GM23338 (cell line): ENCODE results near the gene KHK. TPM values are rescaled to one million over a fixed set of nuclear protein-coding genes. Genes with fewer than 3 reads are reported as not detected.

Experiments
- ATAC-seq: fragments of 200-7000 bp; cut with Tn5 transposase; 3 replicates; pipeline ENCODE4 v1.9.1; 2020
- DNase-seq: peaks from one replicate; pipeline ENCODE4 v3.0.0-alpha.2; 2015; ENCODE audit warnings: low spot score
- H2AFZ ChIP-seq: fragments of 200-600 bp; sonication (generic); 2 replicates; pipeline ENCODE4 v1.8.0; 2016; ENCODE audit warnings: antibody characterized with exemption, mild to moderate bottlenecking, moderate library complexity
- H3F3A ChIP-seq: fragments of 200-600 bp; sonication (generic); replicated peaks from 2 replicates; pipeline ENCODE4 v1.8.0; 2017; ENCODE audit warnings: antibody characterized with exemption, mixed run types, low read depth
- H3K27ac ChIP-seq: fragments of 200-600 bp; sonication (generic); 2 replicates; pipeline ENCODE4 v1.6.1; 2016; ENCODE audit warnings: low read depth
- H3K27me3 ChIP-seq: fragments of 200-600 bp; sonication (generic); 2 replicates; pipeline ENCODE4 v1.8.0; 2016; ENCODE audit warnings: mild to moderate bottlenecking, mixed run types, moderate library complexity; ENCODE audit not compliant: insufficient read depth
- H3K36me3 ChIP-seq: fragments of 200-600 bp; sonication (generic); 2 replicates; pipeline ENCODE4 v1.8.0; 2016; ENCODE audit warnings: mild to moderate bottlenecking; ENCODE audit not compliant: insufficient read depth
- H3K4me1 ChIP-seq: fragments of 200-600 bp; sonication (generic); 2 replicates; pipeline ENCODE4 v1.8.0; 2016; ENCODE audit warnings: mild to moderate bottlenecking, moderate library complexity; ENCODE audit not compliant: insufficient read depth
- H3K4me2 ChIP-seq: fragments of 200-600 bp; sonication (generic); 2 replicates; pipeline ENCODE4 v1.7.1; 2017; ENCODE audit warnings: mixed run types
- H3K4me3 ChIP-seq: fragments of 200-600 bp; sonication (generic); 2 replicates; pipeline ENCODE4 v1.6.1; 2016; ENCODE audit warnings: mixed run types
- H3K79me2 ChIP-seq: fragments of 200-600 bp; sonication (generic); replicated peaks from 2 replicates; pipeline ENCODE4 v1.8.0; 2017; ENCODE audit warnings: mild to moderate bottlenecking; ENCODE audit not compliant: insufficient read depth
- H3K9me2 ChIP-seq: fragments of 200-600 bp; sonication (generic); 2 replicates; pipeline ENCODE4 v1.8.0; 2017; ENCODE audit not compliant: insufficient read depth
- H4K20me1 ChIP-seq: fragments of 200-600 bp; sonication (generic); replicated peaks from 2 replicates; pipeline ENCODE4 v1.8.0; 2017; ENCODE audit warnings: mild to moderate bottlenecking; ENCODE audit not compliant: insufficient read depth
- H3K27ac Mint-ChIP-seq: 2 replicates; pipeline ENCODE4 v1.8.0; 2020; ENCODE audit warnings: inconsistent platforms, mild to moderate bottlenecking, moderate library complexity, mixed read lengths
- H3K27me3 Mint-ChIP-seq: 3 replicates; pipeline ENCODE4 v1.8.0; 2022; ENCODE audit warnings: low read depth, mild to moderate bottlenecking, moderate library complexity, mixed read lengths, inconsistent platforms; ENCODE audit not compliant: insufficient read depth, poor library complexity
- H3K36me3 Mint-ChIP-seq: 3 replicates; pipeline ENCODE4 v1.8.0; 2021; ENCODE audit warnings: low read depth, mild to moderate bottlenecking, inconsistent platforms, moderate library complexity, mixed read lengths
- H3K4me1 Mint-ChIP-seq: 3 replicates; pipeline ENCODE4 v1.8.0; 2020; ENCODE audit warnings: mild to moderate bottlenecking, inconsistent platforms, mixed read lengths
- H3K4me3 Mint-ChIP-seq: 3 replicates; pipeline ENCODE4 v1.8.0; 2021; ENCODE audit warnings: moderate library complexity, mild to moderate bottlenecking, inconsistent platforms, mixed read lengths
- H3K9me3 Mint-ChIP-seq: 3 replicates; pipeline ENCODE4 v1.8.0; 2020; ENCODE audit warnings: moderate library complexity, mild to moderate bottlenecking, inconsistent platforms, mixed read lengths
- CREB1 ChIP-seq: fragments of 250-450 bp; sonication (Bioruptor Pico); IDR thresholded peaks from 2 replicates; pipeline ENCODE4 v1.5.0; 2020; ENCODE audit warnings: low read depth, mild to moderate bottlenecking, moderate library complexity
- EZH2phosphoT487 ChIP-seq: fragments of 200-600 bp; sonication (generic); IDR thresholded peaks from one replicate; pipeline ENCODE4 v1.8.1; 2018; ENCODE audit warnings: antibody characterized with exemption; ENCODE audit not compliant: unreplicated experiment
- STAT1 ChIP-seq: IDR thresholded peaks from one replicate; pipeline ENCODE4 v1.6.1; 2016; ENCODE audit warnings: antibody characterized with exemption; ENCODE audit not compliant: unreplicated experiment
- ZNF331 ChIP-seq: fragments of 250-450 bp; sonication (Bioruptor Pico); IDR thresholded peaks from 2 replicates; pipeline ENCODE4 v1.5.0; 2020; ENCODE audit warnings: low read depth, mild to moderate bottlenecking, moderate library complexity
- polyA plus RNA-seq: library from polyadenylated mRNA; unstranded; fragments of >200 nt; fragmentation: Nextera tagmentation; extraction: Ambion mirVana; gene quantifications from 2 replicates; pipeline ENCODE4 v1.2.1, GENCODE V29; 2016
- total RNA-seq: library from RNA; depleted of rRNA; stranded (reverse); fragments of >200 nt; shearing (Covaris generic); gene quantifications from 2 replicates; pipeline ENCODE4 v1.2.3, GENCODE V29; 2014
- TF ChIP-seq, protein P1 (sequence below): fragments of 250-450 bp; sonication (Bioruptor Pico); IDR thresholded peaks from 2 replicates; pipeline ENCODE4 v1.5.0; 2020; ENCODE audit warnings: mild to moderate bottlenecking, moderate library complexity

The KHK gene
- total and polyA plus RNA-seq, 2 experiments from 2014 or later, result 9.7 TPM

DNA sequence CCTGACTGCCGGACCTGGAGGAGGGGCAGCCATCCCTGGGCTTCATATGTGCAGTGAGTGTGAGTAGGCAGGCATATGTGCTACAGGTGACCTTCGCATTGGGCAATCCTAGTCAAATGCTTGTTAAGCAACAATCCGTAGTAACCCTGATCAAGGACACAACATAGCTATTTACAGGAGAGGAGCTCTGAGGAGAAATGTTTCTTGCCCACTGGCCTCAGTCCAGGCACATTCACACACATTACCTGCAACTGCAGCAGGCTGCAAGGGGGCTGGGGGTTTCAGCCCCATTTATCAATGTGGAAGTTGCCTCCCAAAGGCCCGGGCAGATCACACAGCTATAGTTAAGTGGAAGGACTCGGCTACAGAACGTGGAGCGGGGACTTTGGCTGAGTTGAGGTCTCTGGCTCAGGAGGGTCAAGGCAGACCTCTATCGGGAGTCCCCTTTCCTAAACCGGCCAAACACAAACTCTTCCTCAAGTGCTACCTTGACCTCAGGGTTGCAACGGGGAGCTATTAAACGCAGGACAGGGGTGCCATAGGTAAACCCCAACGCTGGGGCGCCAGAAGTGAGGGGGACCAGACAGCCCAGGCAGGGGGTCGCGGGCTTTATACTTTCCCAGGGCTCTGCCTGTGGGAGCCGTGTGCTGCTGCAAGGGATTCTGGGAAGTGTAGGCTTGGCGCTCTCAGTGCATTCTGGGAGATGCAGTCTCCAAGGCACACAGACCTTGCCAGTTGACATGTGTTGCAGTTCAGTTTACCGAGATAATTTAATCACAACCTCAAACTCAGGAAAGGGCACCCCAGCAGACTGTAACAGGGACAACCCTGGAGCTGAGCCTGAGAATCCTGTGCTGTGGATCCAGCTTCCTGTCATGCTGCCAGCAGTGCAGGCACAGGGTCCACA, 9.4 kb downstream of the KHK start (continued):
- TF ChIP-seq, protein P1, sequence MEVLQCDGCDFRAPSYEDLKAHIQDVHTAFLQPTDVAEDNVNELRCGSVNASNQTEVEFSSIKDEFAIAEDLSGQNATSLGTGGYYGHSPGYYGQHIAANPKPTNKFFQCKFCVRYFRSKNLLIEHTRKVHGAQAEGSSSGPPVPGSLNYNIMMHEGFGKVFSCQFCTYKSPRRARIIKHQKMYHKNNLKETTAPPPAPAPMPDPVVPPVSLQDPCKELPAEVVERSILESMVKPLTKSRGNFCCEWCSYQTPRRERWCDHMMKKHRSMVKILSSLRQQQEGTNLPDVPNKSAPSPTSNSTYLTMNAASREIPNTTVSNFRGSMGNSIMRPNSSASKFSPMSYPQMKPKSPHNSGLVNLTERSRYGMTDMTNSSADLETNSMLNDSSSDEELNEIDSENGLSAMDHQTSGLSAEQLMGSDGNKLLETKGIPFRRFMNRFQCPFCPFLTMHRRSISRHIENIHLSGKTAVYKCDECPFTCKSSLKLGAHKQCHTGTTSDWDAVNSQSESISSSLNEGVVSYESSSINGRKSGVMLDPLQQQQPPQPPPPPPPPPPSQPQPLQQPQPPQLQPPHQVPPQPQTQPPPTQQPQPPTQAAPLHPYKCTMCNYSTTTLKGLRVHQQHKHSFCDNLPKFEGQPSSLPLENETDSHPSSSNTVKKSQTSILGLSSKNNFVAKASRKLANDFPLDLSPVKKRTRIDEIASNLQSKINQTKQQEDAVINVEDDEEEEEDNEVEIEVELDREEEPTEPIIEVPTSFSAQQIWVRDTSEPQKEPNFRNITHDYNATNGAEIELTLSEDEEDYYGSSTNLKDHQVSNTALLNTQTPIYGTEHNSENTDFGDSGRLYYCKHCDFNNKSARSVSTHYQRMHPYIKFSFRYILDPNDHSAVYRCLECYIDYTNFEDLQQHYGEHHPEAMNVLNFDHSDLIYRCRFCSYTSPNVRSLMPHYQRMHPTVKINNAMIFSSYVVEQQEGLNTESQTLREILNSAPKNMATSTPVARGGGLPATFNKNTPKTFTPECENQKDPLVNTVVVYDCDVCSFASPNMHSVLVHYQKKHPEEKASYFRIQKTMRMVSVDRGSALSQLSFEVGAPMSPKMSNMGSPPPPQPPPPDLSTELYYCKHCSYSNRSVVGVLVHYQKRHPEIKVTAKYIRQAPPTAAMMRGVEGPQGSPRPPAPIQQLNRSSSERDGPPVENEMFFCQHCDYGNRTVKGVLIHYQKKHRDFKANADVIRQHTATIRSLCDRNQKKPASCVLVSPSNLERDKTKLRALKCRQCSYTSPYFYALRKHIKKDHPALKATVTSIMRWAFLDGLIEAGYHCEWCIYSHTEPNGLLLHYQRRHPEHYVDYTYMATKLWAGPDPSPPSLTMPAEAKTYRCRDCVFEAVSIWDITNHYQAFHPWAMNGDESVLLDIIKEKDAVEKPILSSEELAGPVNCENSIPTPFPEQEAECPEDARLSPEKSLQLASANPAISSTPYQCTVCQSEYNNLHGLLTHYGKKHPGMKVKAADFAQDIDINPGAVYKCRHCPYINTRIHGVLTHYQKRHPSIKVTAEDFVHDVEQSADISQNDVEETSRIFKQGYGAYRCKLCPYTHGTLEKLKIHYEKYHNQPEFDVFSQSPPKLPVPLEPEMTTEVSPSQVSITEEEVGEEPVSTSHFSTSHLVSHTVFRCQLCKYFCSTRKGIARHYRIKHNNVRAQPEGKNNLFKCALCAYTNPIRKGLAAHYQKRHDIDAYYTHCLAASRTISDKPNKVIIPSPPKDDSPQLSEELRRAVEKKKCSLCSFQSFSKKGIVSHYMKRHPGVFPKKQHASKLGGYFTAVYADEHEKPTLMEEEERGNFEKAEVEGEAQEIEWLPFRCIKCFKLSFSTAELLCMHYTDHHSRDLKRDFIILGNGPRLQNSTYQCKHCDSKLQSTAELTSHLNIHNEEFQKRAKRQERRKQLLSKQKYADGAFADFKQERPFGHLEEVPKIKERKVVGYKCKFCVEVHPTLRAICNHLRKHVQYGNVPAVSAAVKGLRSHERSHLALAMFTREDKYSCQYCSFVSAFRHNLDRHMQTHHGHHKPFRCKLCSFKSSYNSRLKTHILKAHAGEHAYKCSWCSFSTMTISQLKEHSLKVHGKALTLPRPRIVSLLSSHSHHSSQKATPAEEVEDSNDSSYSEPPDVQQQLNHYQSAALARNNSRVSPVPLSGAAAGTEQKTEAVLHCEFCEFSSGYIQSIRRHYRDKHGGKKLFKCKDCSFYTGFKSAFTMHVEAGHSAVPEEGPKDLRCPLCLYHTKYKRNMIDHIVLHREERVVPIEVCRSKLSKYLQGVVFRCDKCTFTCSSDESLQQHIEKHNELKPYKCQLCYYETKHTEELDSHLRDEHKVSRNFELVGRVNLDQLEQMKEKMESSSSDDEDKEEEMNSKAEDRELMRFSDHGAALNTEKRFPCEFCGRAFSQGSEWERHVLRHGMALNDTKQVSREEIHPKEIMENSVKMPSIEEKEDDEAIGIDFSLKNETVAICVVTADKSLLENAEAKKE (CRISPR knock-in tag), result no peak
- TF ChIP-seq STAT1 (no peak), EZH2phosphoT487 (no peak)

DNA sequence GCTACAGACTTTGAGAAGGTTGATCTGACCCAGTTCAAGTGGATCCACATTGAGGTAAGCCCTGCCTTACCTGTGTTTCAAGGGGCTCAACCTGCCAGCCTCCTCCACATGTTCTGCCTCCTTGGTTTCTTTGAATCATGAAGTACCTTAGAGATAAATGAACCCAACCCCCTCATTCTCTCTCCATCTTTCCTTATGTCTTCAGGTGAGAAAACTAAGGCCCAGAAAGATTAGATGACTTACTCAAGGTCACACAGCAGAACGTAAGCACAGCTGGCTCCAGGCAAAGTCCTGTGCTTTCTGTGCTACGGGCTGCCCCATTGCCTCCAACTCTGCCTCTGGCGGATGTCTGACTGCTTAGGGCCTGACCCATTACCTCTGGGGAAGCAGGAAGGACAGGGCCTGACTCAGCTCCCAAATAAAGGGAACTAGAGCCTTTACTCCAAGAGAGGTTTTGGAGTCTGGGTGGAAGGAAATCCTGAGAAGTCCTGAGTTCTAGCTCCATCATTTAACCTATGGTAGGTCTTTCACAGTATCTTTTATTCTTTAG, 10.3 kb downstream of the KHK start:
- no peaks in the 10 kb centered on the region for H3F3A ChIP-seq
- Mint-ChIP-seq H3K4me1 (peaks cover 9% of the 10 kb centered on the region), H3K27me3 (peaks cover 24% of the 10 kb centered on the region), H3K27ac (no peak overlapping the region), H3K4me3 (no peak overlapping the region), H3K9me3 (no peaks in the 10 kb centered on the region; the same call in 2 of the 3 replicates), H3K36me3 (no peaks in the 10 kb centered on the region; the same call in 2 of the 3 replicates)
- H4K20me1 ChIP-seq, result no peaks in the 10 kb centered on the region; the same call in 1 of the 2 replicates
- no peak overlapping the region for H2AFZ ChIP-seq
- no peak overlapping the region for H3K27ac ChIP-seq
- no peak for DNase-seq
- H3K79me2 ChIP-seq, result no peaks in the 10 kb centered on the region
- ATAC-seq, result no peak
- no peak overlapping the region for H3K4me3 ChIP-seq
- H3K4me2 ChIP-seq, result no peak overlapping the region
- no peak for TF ChIP-seq ZNF331
- no peak for TF ChIP-seq CREB1
- TF ChIP-seq STAT1, result no peak
- H3K9me2 ChIP-seq, result no peaks in the 10 kb centered on the region
- H3K36me3 ChIP-seq, result no peaks in the 10 kb centered on the region
- no peaks in the 10 kb centered on the region for H3K27me3 ChIP-seq
- H3K4me1 ChIP-seq, result peaks cover 4% of the 10 kb centered on the region; the same call in 1 of the 2 replicates
